HepG2 (cell line): ENCODE measurements around the gene PLK5. TPM values are rescaled to one million over a fixed set of nuclear protein-coding genes. Genes with fewer than 3 reads are reported as not detected.

Source experiments
- ATAC-seq: fragments of 200-7000 bp; cut with Tn5 transposase; 3 replicates; pipeline ENCODE4 v1.9.1; 2020; ENCODE audit warnings: mild to moderate bottlenecking, moderate library complexity
- BruUV-seq: library from RNA; stranded (reverse); fragments of 400-500 nt; replicated peaks from 2 replicates; lab custom pipeline; 2021; lab: Mats Ljungman, UMichigan
- CTCF ChIA-PET: fragments of 300-600 bp; formaldehyde crosslinking; extraction: SDS; loops from one replicate; lab custom pipeline; 2021; ENCODE audit warnings: low total read pairs, inconsistent platforms, low intra/inter-chr PET ratio; lab: Yijun Ruan, JAX
- POLR2A ChIA-PET: fragments of 350-600 bp; sonication (Branson Sonifier 250); formaldehyde crosslinking; loops from one replicate; lab custom pipeline; 2020; ENCODE audit warnings: antibody characterized with exemption, inconsistent platforms; lab: Yijun Ruan, JAX
- DNase-seq: peaks from one replicate; pipeline ENCODE4 v3.0.0-alpha.2; 2015; ENCODE audit warnings: low spot score
- FAIRE-seq: peaks from 3 replicates; lab custom pipeline; 2011; peaks lifted over from hg19 to GRCh38; lab: Jason Lieb, UNC
- H2AFZ ChIP-seq: one replicate; pipeline ENCODE4 v1.6.1; 2011; ENCODE audit warnings: low read length, inconsistent platforms
- H3K27ac ChIP-seq: fragments of 300-600 bp; 3 replicates; pipeline ENCODE4 v1.8.0; 2011; ENCODE audit warnings: mixed run types, mild to moderate bottlenecking, mixed read lengths, low read length, inconsistent platforms; ENCODE audit not compliant: insufficient read depth; ENCODE audit errors: extremely low read length
- H3K27me3 ChIP-seq, 2 experiments: fragments of 200-600 bp in 1 of 2; 2 replicates in 1 of 2; 3 replicates in 1 of 2; pipeline versions ENCODE4 v1.6.0 to v1.8.0; 2011; ENCODE audit warnings: low read length in 2 of 2, mild to moderate bottlenecking in 2 of 2, moderate library complexity in 2 of 2, inconsistent platforms in 1 of 2; ENCODE audit not compliant: insufficient read depth in 2 of 2, control insufficient read depth in 1 of 2
- H3K36me3 ChIP-seq, 2 experiments: fragments of 200-600 bp in 1 of 2; replicated peaks in 1 of 2; 2 replicates in 1 of 2; 3 replicates in 1 of 2; pipeline versions ENCODE4 v1.5.1 to v1.8.0; 2011; ENCODE audit warnings: low read length in 2 of 2, inconsistent platforms in 1 of 2; ENCODE audit not compliant: insufficient read depth in 2 of 2, control insufficient read depth in 1 of 2
- H3K4me1 ChIP-seq: 2 replicates; pipeline ENCODE4 v1.5.1; 2012; ENCODE audit warnings: low read length, inconsistent platforms; ENCODE audit not compliant: insufficient read depth
- H3K4me2 ChIP-seq: 2 replicates; pipeline ENCODE4 v1.6.0; 2011; ENCODE audit warnings: low read depth, low read length, inconsistent platforms
- H3K4me3 ChIP-seq, 3 experiments: fragments of 200-600 bp in 1 of 3; sonication (generic), shearing (Covaris generic) in 1 of 3; replicated peaks in 1 of 3; 2 replicates each; pipeline ENCODE4 v1.5.1; 2011 to 2016; ENCODE audit warnings: low read length in 3 of 3, inconsistent platforms in 2 of 3, low read depth in 2 of 3, mild to moderate bottlenecking in 2 of 3, control low read depth in 1 of 3, mixed read lengths in 1 of 3; ENCODE audit not compliant: insufficient read depth in 1 of 3
- H3K79me2 ChIP-seq: one replicate; pipeline ENCODE4 v1.6.1; 2011; ENCODE audit warnings: low read length, inconsistent platforms; ENCODE audit not compliant: insufficient read depth
- H3K9ac ChIP-seq: 2 replicates; pipeline ENCODE4 v1.6.0; 2011; ENCODE audit warnings: mild to moderate bottlenecking, low read depth, low read length, inconsistent platforms; ENCODE audit not compliant: insufficient read depth
- H3K9me3 ChIP-seq: 2 replicates; pipeline ENCODE4 v1.5.1; 2012; ENCODE audit warnings: mild to moderate bottlenecking, low read length
- H4K20me1 ChIP-seq: 2 replicates; pipeline ENCODE4 v1.6.0; 2011; ENCODE audit warnings: inconsistent platforms, mild to moderate bottlenecking, low read length, moderate library complexity; ENCODE audit not compliant: insufficient read depth
- BRCA1 ChIP-seq: sonication (generic); formaldehyde crosslinking; IDR thresholded peaks from 2 replicates; pipeline ENCODE4 v1.4.0; 2020; ENCODE audit warnings: missing genetic modification reagents
- HDAC1 ChIP-seq: sonication (generic); formaldehyde crosslinking; IDR thresholded peaks from 2 replicates; pipeline ENCODE4 v1.5.1; 2020; ENCODE audit warnings: mild to moderate bottlenecking, missing genetic modification reagents
- KDM1A ChIP-seq: IDR thresholded peaks from 2 replicates; pipeline ENCODE4 v1.6.1; 2016; ENCODE audit warnings: missing compliant biosample characterization
- KDM2A ChIP-seq: sonication (generic); formaldehyde crosslinking; IDR thresholded peaks from 2 replicates; pipeline ENCODE4 v1.4.0; 2020; ENCODE audit warnings: low read depth, missing genetic modification reagents, borderline replicate concordance
- MTF2 ChIP-seq: sonication (generic); formaldehyde crosslinking; IDR thresholded peaks from 2 replicates; pipeline ENCODE4 v1.5.0; 2020; ENCODE audit warnings: missing genetic modification reagents, borderline replicate concordance
- NCOA5 ChIP-seq: sonication (generic); formaldehyde crosslinking; IDR thresholded peaks from 2 replicates; pipeline ENCODE4 v1.4.0; 2020; ENCODE audit warnings: missing genetic modification reagents
- POLR2G ChIP-seq: fragments of 200-400 bp; formaldehyde crosslinking; IDR thresholded peaks from 2 replicates; pipeline ENCODE4 v1.6.1; 2018; ENCODE audit warnings: mild to moderate bottlenecking, low read depth, low read length, moderate library complexity
- SMARCC2 ChIP-seq: fragments of 450-650 bp; IDR thresholded peaks from 2 replicates; pipeline ENCODE4 v1.6.1; 2017; ENCODE audit warnings: antibody characterized with exemption, mild to moderate bottlenecking
- ZNF343 ChIP-seq: sonication (generic); formaldehyde crosslinking; IDR thresholded peaks from 2 replicates; pipeline ENCODE4 v1.4.0; 2020; ENCODE audit warnings: mild to moderate bottlenecking, missing genetic modification reagents
- ZNF496 ChIP-seq: sonication (generic); formaldehyde crosslinking; IDR thresholded peaks from 2 replicates; pipeline ENCODE4 v1.8.1; 2023; ENCODE audit warnings: mild to moderate bottlenecking, moderate library complexity, missing genetic modification reagents; ENCODE audit not compliant: insufficient replicate concordance
- ZNF672 ChIP-seq: sonication (generic); formaldehyde crosslinking; IDR thresholded peaks from 2 replicates; pipeline ENCODE4 v1.8.1; 2022; ENCODE audit warnings: missing genetic modification reagents
- WGBS: methylation state at CpG from one replicate; pipeline ENCODE4 v1.1.6; 2017; ENCODE audit warnings: low lambda C conversion rate; 5-methylcytosine and 5-hydroxymethylcytosine counted together
- in situ Hi-C: cut with HindIII; loops from 2 replicates; pipeline ENCODE4 v1.10.0; 2017; ENCODE audit warnings: low pct_unique_long_range_greater_than_20kb; ENCODE audit not compliant: extremely low pct_ligation_motif_present
- intact Hi-C: fragments of 100-400 bp; cut with micrococcal nuclease; formaldehyde crosslinking; loops from one replicate; pipeline ENCODE4 v1.10.0; 2022; ENCODE audit not compliant: unreplicated experiment
- polyA plus RNA-seq, 8 experiments: library from polyadenylated mRNA; depleted of rRNA in 3 of 8; stranded (reverse) in 7 of 8; unstranded in 1 of 8; fragments of >200 nt; fragmentation: Illumina TruSeq in 4 of 8; extraction: Trizol in 4 of 8; gene quantifications; 2 replicates each; pipeline versions ENCODE4 v1.2.1 to v1.2.3, GENCODE V29; 2011 to 2016; ENCODE audit warnings: low read depth in 4 of 8, missing spikeins in 1 of 8, mixed read lengths in 1 of 8; ENCODE audit not compliant: insufficient read depth in 1 of 8
- total RNA-seq, 5 experiments: library from RNA; depleted of rRNA; stranded (reverse); fragments of >200 nt; fragmentation: Illumina TruSeq; extraction: Trizol; gene quantifications; 2 replicates each; pipeline ENCODE4 v1.2.3, GENCODE V29; 2016; ENCODE audit warnings: low read depth in 1 of 5
- TF ChIP-seq, protein P1 (sequence below): sonication (generic); formaldehyde crosslinking; IDR thresholded peaks from 2 replicates; pipeline ENCODE4 v1.4.0; 2020; ENCODE audit warnings: mild to moderate bottlenecking, missing genetic modification reagents, borderline replicate concordance
- TF ChIP-seq, protein P2 (sequence below): sonication (generic); formaldehyde crosslinking; conservative IDR thresholded peaks from 2 replicates; pipeline ENCODE4 v1.8.0; 2022; ENCODE audit warnings: mild to moderate bottlenecking, moderate library complexity, missing genetic modification reagents
- TF ChIP-seq, protein P3 (sequence below): sonication (generic); formaldehyde crosslinking; IDR thresholded peaks from 2 replicates; pipeline ENCODE4 v1.8.0; 2022; ENCODE audit warnings: low read depth, missing genetic modification reagents
- TF ChIP-seq, protein P4 (sequence below), 2 experiments: sonication (generic) in 1 of 2; formaldehyde crosslinking in 1 of 2; IDR thresholded peaks; 2 replicates each; pipeline versions ENCODE4 v1.4.0 to v1.6.1; 2018 to 2020; ENCODE audit warnings: missing genetic modification reagents in 2 of 2, borderline replicate concordance in 1 of 2, low read depth in 1 of 2, mild to moderate bottlenecking in 1 of 2, missing biosample characterization in 1 of 2

Gene PLK5
- total and polyA plus RNA-seq, 2 of the 13 experiments (the other 11 are each of a cell fraction or from before 2014, with no cell fraction given), result not detected

DNA sequence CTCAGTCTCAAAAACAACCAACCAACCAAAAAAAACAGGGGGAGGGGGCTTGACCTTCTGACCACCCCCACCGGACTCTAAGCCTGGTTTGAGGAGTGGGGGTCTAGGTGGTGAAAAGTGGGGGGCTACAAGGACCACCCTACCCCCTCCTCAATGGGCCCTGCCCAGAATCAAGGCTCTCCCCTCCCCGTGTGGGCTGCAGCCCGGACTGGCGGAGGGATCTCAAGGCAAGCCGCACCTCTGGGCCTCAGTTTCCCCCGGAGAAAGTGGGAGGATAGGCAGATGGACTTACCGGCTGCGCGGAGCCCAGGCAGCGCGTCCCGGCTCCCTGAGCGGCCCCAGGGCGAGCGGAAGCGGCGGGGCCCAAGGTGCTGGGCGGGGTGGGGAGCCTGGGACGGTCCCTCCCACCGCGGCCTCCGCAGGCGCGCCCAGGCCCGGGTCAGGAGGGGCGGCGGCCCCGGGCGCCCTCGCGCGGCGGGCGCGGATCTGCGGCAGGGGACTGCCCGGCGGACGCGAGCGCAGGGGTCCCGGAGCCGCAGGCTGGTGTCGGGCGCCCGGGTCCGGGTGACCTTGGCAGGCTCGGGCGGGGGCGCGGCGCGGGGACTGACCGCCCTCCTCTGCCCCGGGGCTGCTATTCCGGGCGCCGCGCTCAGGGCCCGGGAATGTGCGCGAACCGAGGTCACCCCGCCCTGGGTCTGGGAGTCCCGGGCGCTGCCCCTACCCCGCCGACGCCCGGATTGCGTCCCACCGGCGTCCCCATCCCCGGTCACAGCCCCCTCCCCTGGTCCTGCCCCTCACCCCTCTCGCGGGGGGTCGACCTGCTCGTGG, 11.0 kb upstream of the PLK5 start, which contains the start of gene ADAMTSL5:
Gene ADAMTSL5 (minus strand): TSS at position 349 of the 828 bp plus-strand sequence. CDS start 2,076 bp downstream, outside the sequence.
- H4K20me1 ChIP-seq, result no peaks in the 10 kb centered on the region
- ChIA-PET CTCF (interaction anchor here (1.3 to 2.1 kb wide), 3 partner anchors 10 to 75 kb away, joined by 4 to 8 read pairs (median 5); partner anchors contain the start of gene RPS15), POLR2A (no interaction called here)
- FAIRE-seq (no peak), DNase-seq (peak; percentile 40), ATAC-seq (peak; percentile 65)
- peaks cover 34% of the 10 kb centered on the region for H3K4me1 ChIP-seq
- peak within 1 kb of the TSS; percentile 50 to 73 (median 71); a peak in 5 of 6 replicates for H3K4me3 ChIP-seq
- intact Hi-C loops (no loop called here), in situ Hi-C loops (loop anchor here (5.0 kb wide), 1 partner anchor 56 kb away; no protein-coding TSS in a partner anchor)
- WGBS, result 16% methylated on average over 4 of the region's 78 CpGs
- H2AFZ ChIP-seq, result no peak within 1 kb of the TSS
- peak within 1 kb of the TSS; percentile 75 for H3K4me2 ChIP-seq
- no peaks in the 10 kb centered on the region for H3K79me2 ChIP-seq
- H3K36me3 ChIP-seq, result no peaks in the 10 kb centered on the region
- no peak within 1 kb of the TSS for H3K27ac ChIP-seq
- no TSS peak for BruUV-seq
- peak within 1 kb of the TSS; percentile 43 for H3K9ac ChIP-seq
- H3K27me3 ChIP-seq, result peaks cover 0 to 9% of the 10 kb centered on the region in 2 experiments; a peak in 2 of 5 replicates
- no peaks in the 10 kb centered on the region for H3K9me3 ChIP-seq
- TF ChIP-seq HDAC1 (peak; percentile 74), POLR2G (peak; percentile 76), ZNF672 (CRISPR knock-in tag) (peak; percentile 100), BRCA1 (CRISPR knock-in tag) (no peak), SMARCC2 (no peak), NCOA5 (no peak), MTF2 (CRISPR knock-in tag) (no peak), ZNF343 (CRISPR knock-in tag) (no peak), ZNF496 (no peak), KDM2A (peak; percentile 57), KDM1A (peak; percentile 99)
- TF ChIP-seq, protein P1, sequence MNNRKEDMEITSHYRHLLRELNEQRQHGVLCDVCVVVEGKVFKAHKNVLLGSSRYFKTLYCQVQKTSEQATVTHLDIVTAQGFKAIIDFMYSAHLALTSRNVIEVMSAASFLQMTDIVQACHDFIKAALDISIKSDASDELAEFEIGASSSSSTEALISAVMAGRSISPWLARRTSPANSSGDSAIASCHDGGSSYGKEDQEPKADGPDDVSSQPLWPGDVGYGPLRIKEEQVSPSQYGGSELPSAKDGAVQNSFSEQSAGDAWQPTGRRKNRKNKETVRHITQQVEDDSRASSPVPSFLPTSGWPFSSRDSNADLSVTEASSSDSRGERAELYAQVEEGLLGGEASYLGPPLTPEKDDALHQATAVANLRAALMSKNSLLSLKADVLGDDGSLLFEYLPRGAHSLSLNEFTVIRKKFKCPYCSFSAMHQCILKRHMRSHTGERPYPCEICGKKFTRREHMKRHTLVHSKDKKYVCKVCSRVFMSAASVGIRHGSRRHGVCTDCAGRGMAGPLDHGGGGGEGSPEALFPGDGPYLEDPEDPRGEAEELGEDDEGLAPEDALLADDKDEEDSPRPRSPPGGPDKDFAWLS, result no peak
- TF ChIP-seq, protein P2, sequence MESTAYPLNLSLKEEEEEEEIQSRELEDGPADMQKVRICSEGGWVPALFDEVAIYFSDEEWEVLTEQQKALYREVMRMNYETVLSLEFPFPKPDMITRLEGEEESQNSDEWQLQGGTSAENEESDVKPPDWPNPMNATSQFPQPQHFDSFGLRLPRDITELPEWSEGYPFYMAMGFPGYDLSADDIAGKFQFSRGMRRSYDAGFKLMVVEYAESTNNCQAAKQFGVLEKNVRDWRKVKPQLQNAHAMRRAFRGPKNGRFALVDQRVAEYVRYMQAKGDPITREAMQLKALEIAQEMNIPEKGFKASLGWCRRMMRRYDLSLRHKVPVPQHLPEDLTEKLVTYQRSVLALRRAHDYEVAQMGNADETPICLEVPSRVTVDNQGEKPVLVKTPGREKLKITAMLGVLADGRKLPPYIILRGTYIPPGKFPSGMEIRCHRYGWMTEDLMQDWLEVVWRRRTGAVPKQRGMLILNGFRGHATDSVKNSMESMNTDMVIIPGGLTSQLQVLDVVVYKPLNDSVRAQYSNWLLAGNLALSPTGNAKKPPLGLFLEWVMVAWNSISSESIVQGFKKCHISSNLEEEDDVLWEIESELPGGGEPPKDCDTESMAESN, result peak; percentile 59; the same call in 1 of the 2 replicates
- TF ChIP-seq, protein P3, sequence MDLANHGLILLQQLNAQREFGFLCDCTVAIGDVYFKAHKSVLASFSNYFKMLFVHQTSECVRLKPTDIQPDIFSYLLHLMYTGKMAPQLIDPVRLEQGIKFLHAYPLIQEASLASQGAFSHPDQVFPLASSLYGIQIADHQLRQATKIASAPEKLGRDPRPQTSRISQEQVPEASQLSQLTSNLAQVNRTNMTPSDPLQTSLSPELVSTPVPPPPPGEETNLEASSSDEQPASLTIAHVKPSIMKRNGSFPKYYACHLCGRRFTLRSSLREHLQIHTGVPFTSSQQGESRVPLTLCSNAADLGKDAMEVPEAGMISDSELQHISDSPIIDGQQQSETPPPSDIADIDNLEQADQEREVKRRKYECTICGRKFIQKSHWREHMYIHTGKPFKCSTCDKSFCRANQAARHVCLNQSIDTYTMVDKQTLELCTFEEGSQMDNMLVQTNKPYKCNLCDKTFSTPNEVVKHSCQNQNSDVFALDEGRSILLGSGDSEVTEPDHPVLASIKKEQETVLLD (CRISPR knock-in tag), result peak; percentile 42
- TF ChIP-seq, protein P4, sequence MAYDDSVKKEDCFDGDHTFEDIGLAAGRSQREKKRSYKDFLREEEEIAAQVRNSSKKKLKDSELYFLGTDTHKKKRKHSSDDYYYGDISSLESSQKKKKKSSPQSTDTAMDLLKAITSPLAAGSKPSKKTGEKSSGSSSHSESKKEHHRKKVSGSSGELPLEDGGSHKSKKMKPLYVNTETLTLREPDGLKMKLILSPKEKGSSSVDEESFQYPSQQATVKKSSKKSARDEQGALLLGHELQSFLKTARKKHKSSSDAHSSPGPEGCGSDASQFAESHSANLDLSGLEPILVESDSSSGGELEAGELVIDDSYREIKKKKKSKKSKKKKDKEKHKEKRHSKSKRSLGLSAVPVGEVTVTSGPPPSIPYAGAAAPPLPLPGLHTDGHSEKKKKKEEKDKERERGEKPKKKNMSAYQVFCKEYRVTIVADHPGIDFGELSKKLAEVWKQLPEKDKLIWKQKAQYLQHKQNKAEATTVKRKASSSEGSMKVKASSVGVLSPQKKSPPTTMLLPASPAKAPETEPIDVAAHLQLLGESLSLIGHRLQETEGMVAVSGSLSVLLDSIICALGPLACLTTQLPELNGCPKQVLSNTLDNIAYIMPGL (CRISPR knock-in tag; IDR thresholded peaks at IDR 0.05; ENCODE audit: borderline replicate concordance in 1 of 2, low read depth in 1 of 2), result peak in 1 of 2 experiments; percentile 54; a peak in 1 of 4 replicates
